H1 (cell line): ENCODE results near the gene ASCC3.

Source experiments
- ASH2L ChIP-seq: fragments of 200-600, 300-600 bp; sonication (generic); IDR thresholded peaks from one replicate; pipeline ENCODE4 v1.7.1; 2017; ENCODE audit warnings: low read length
- CTCF ChIP-seq, 3 experiments: IDR thresholded peaks; 1 replicate in 2 of 3; 2 replicates in 1 of 3; pipeline versions ENCODE4 v1.5.1 to v1.6.1; 2011; ENCODE audit warnings: low read length in 3 of 3, mild to moderate bottlenecking in 3 of 3, inconsistent platforms in 2 of 3, low read depth in 1 of 3, moderate library complexity in 1 of 3; ENCODE audit not compliant: insufficient read depth in 1 of 3; ENCODE audit errors: control extremely low read depth in 1 of 3
- SRF ChIP-seq: IDR thresholded peaks from 2 replicates; pipeline ENCODE4 v1.6.1; 2011; ENCODE audit warnings: mild to moderate bottlenecking, low read depth, low read length, moderate library complexity

GRCh38 chr6:100712997-100713396 lies 168.1 kb downstream of the ASCC3 start:
- TF ChIP-seq CTCF (IDR thresholded peaks at IDR 0.05; ENCODE audit: control extremely low read depth in 1 of 3, insufficient read depth in 1 of 3, low read depth in 1 of 3, low read length in 3 of 3) (no peak), ASH2L (no peak), SRF (no peak)
